Heart left ventricle (tissue), 13 donors: ENCODE results near the gene ISL2.

ENCODE experiments used
- POLR2A ChIP-seq, 2 donors: fragments of 450-650 bp; IDR thresholded peaks; one replicate each; pipeline ENCODE4 v1.6.1; 2017; ENCODE audit warnings: antibody characterized with exemption in 2 of 2, mild to moderate bottlenecking in 2 of 2, moderate library complexity in 2 of 2
- TF ChIP-seq, protein P1 (sequence below), 12 donors: fragments of 200-600 bp; sonication (generic) in 4 of 12; IDR thresholded peaks; one replicate each; pipeline versions ENCODE4 v1.5.0 to v1.8.0; 2018 to 2022; ENCODE audit warnings: antibody characterized with exemption in 12 of 12, mild to moderate bottlenecking in 5 of 12
- donor health status: ischemic (EF 13 %, LVEDD 7.1; RV severe dilation, severe dysfunction).
- donor health status: DM: no; HTN: yes; CAD: no.
- donor health status: DM: no; HTN: no; CAD: no.
- donor health status: ischemic (EF 25% LVEDD 6.9; RV normal size, moderate dysfunction).
- donor health status: ischemic (EF 25% LVEDD 5.7; RV mildly dilated, moderate dysfunction).
- donor health status: ischemic (EF 35%, LVEDD 5.7; RV mildly dilated, moderate dysfunction).
- donor health status: nonischemic (EF 11% LVEDD 7.7; RV severe dilation, severe dysfunction).
- donor health status: DM: yes; HTN: yes; CAD: no.
- donor health status: PGD.
- donor health status: ischemic (EF 29% LVEDD 5.4; RV normal size, mild dysfunction).
- donor health status: nonischemic (EF 23%, LVEDD 6.1; RV moderate dilation, normal function).

DNA sequence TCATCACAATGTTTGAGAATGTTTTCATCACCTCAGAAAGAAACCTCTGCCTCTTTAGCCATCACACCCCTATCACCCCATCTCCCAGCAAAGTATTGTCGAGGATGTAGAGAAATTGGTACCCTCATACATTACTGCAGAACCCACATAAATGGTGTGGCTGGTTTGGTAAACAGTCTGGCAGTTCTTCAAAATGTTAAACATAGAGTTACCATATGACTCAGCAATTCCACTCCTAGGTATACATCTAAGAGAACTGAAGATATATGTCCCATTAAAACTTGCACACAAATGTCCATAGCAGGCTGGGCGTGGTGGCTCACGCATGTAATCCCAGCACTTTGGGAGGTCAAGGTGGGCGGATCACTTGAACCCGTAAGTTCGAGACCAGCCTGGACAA is 16.6 kb upstream of the ISL2 start:
- TF ChIP-seq POLR2A (IDR thresholded peaks at IDR 0.05) = no peak
- TF ChIP-seq, protein P1, sequence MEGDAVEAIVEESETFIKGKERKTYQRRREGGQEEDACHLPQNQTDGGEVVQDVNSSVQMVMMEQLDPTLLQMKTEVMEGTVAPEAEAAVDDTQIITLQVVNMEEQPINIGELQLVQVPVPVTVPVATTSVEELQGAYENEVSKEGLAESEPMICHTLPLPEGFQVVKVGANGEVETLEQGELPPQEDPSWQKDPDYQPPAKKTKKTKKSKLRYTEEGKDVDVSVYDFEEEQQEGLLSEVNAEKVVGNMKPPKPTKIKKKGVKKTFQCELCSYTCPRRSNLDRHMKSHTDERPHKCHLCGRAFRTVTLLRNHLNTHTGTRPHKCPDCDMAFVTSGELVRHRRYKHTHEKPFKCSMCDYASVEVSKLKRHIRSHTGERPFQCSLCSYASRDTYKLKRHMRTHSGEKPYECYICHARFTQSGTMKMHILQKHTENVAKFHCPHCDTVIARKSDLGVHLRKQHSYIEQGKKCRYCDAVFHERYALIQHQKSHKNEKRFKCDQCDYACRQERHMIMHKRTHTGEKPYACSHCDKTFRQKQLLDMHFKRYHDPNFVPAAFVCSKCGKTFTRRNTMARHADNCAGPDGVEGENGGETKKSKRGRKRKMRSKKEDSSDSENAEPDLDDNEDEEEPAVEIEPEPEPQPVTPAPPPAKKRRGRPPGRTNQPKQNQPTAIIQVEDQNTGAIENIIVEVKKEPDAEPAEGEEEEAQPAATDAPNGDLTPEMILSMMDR (IDR thresholded peaks at IDR 0.05) = no peak
